Esophagus squamous epithelium (tissue), 4 donors: ENCODE measurements around the gene PDE2A.

Experiments used
- POLR2A ChIP-seq, 4 donors: fragments of 450-650 bp; IDR thresholded peaks; one replicate each; pipeline ENCODE4 v1.6.1; 2017; ENCODE audit warnings: antibody characterized with exemption in 4 of 4, mild to moderate bottlenecking in 4 of 4, moderate library complexity in 3 of 4
- TF ChIP-seq, protein P1 (sequence below), 6 experiments: fragments of 450-650 bp in 4 of 6; fragments of 200-600 bp in 2 of 6; sonication (generic) in 2 of 6; IDR thresholded peaks; one replicate each; pipeline ENCODE4 v1.5.1; 2016 to 2019; ENCODE audit warnings: antibody characterized with exemption in 6 of 6, mild to moderate bottlenecking in 4 of 6, moderate library complexity in 4 of 6

- no peak for TF ChIP-seq POLR2A (IDR thresholded peaks at IDR 0.05)
- TF ChIP-seq, protein P1, sequence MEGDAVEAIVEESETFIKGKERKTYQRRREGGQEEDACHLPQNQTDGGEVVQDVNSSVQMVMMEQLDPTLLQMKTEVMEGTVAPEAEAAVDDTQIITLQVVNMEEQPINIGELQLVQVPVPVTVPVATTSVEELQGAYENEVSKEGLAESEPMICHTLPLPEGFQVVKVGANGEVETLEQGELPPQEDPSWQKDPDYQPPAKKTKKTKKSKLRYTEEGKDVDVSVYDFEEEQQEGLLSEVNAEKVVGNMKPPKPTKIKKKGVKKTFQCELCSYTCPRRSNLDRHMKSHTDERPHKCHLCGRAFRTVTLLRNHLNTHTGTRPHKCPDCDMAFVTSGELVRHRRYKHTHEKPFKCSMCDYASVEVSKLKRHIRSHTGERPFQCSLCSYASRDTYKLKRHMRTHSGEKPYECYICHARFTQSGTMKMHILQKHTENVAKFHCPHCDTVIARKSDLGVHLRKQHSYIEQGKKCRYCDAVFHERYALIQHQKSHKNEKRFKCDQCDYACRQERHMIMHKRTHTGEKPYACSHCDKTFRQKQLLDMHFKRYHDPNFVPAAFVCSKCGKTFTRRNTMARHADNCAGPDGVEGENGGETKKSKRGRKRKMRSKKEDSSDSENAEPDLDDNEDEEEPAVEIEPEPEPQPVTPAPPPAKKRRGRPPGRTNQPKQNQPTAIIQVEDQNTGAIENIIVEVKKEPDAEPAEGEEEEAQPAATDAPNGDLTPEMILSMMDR (IDR thresholded peaks at IDR 0.05): no peak
Observed at GRCh38 chr11:72665911-72666472, 8.2 kb downstream of the PDE2A start.
